HG03520 (cell line): ENCODE data around the gene ROR2.

Experiments used
- ATAC-seq: cut with Tn5 transposase; IDR thresholded peaks from one replicate; pipeline ENCODE4 v1.9.1; 2021; ENCODE audit warnings: mild to moderate bottlenecking, moderate library complexity; ENCODE audit not compliant: unreplicated experiment

ROR2 gene

GRCh38 chr9:91948597-91949391, 1.2 kb downstream of the ROR2 start:
- ATAC-seq: no peak

- no peak for ATAC-seq
Observed at GRCh38 chr9:91948101-91948596, 1.9 kb downstream of the ROR2 start.

GRCh38 chr9:91946653-91947488, 3.2 kb downstream of the ROR2 start:
- ATAC-seq: no peak

GRCh38 chr9:91946196-91946595, 3.8 kb downstream of the ROR2 start:
- no peak for ATAC-seq

- no peak for ATAC-seq
Observed at GRCh38 chr9:91945277-91946085, 4.5 kb downstream of the ROR2 start.

- no peak for ATAC-seq
Observed at GRCh38 chr9:91944711-91945110, 5.3 kb downstream of the ROR2 start.

GRCh38 chr9:91943478-91944470, 6.3 kb downstream of the ROR2 start:
- no peak for ATAC-seq

- ATAC-seq: no peak
Observed at GRCh38 chr9:91942201-91942600, 7.8 kb downstream of the ROR2 start.

GRCh38 chr9:91939978-91940377, 10.1 kb downstream of the ROR2 start:
- no peak for ATAC-seq

GRCh38 chr9:91937727-91938126, 12.3 kb downstream of the ROR2 start:
- ATAC-seq: no peak

- no peak for ATAC-seq
Observed at GRCh38 chr9:91937056-91937455, 13.0 kb downstream of the ROR2 start.

GRCh38 chr9:91935805-91936514, 14.1 kb downstream of the ROR2 start:
- ATAC-seq: no peak

- no peak for ATAC-seq
Observed at GRCh38 chr9:91935066-91935749, 14.8 kb downstream of the ROR2 start.

GRCh38 chr9:91934654-91935053, 15.4 kb downstream of the ROR2 start:
- ATAC-seq: no peak

- no peak for ATAC-seq
Observed at GRCh38 chr9:91933556-91934352, 16.3 kb downstream of the ROR2 start.

- no peak for ATAC-seq
Observed at GRCh38 chr9:91930475-91930874, 19.6 kb downstream of the ROR2 start.

GRCh38 chr9:91929331-91929730, 20.7 kb downstream of the ROR2 start:
- no peak for ATAC-seq
